GM21576 (cell line): ENCODE data around the gene PALM.
A peak's percentile ranks its signal among the peaks of the same experiment; 100 is the strongest.
"Not testable (repeated sequence)": the region's sequence is repeated elsewhere in the genome, so short reads cannot be mapped to it uniquely, and the experiment has no call there.

Experiments
- ATAC-seq: cut with Tn5 transposase; IDR thresholded peaks from one replicate; pipeline ENCODE4 v1.9.1; 2021; ENCODE audit warnings: mild to moderate bottlenecking, moderate library complexity; ENCODE audit not compliant: unreplicated experiment

PALM gene

GRCh38 chr19:708154-709143, at the start of gene PALM:
Gene PALM, plus strand, starts transcription at chr19:708935. Its CDS starts 212 bp downstream, at chr19:709147.
- no peak for ATAC-seq

- no peak for ATAC-seq
Measured at GRCh38 chr19:660793-661426, 47.8 kb upstream of the PALM start.

- no peak for ATAC-seq
Measured at GRCh38 chr19:661427-662196, 47.1 kb upstream of the PALM start.

- peak; percentile 2 for ATAC-seq
Measured at GRCh38 chr19:662207-662961, 46.4 kb upstream of the PALM start.

- peak; percentile 47 for ATAC-seq
Measured at GRCh38 chr19:662962-663681, 45.6 kb upstream of the PALM start, which contains the start of gene RNF126. Gene RNF126, minus strand, starts transcription at chr19:663214. Its CDS starts 93 bp downstream, at chr19:663121.

- ATAC-seq = no peak
Measured at GRCh38 chr19:663682-664117, 45.0 kb upstream of the PALM start.

GRCh38 chr19:664913-665443, 43.8 kb upstream of the PALM start:
- ATAC-seq = no peak

GRCh38 chr19:666985-667573, 41.7 kb upstream of the PALM start:
- ATAC-seq = not testable (repeated sequence)

GRCh38 chr19:668675-669434, 39.9 kb upstream of the PALM start:
- not testable (repeated sequence) for ATAC-seq

GRCh38 chr19:670609-671075, 38.1 kb upstream of the PALM start:
- no peak for ATAC-seq

GRCh38 chr19:674282-675151, 34.2 kb upstream of the PALM start:
- no peak for ATAC-seq

GRCh38 chr19:676007-676338, 32.8 kb upstream of the PALM start:
- ATAC-seq = no peak

- no peak for ATAC-seq
Measured at GRCh38 chr19:676339-677105, 32.2 kb upstream of the PALM start, which contains the start of gene FSTL3. Gene FSTL3, plus strand, starts transcription at chr19:676392. Its CDS starts 32 bp downstream, at chr19:676424.

GRCh38 chr19:677201-677600, 31.5 kb upstream of the PALM start:
- ATAC-seq = no peak

- ATAC-seq = no peak
Measured at GRCh38 chr19:677601-678436, 30.9 kb upstream of the PALM start.
